HepG2 (cell line): ENCODE results near the gene DHH.

Experiments
- BRD4 ChIP-seq: sonication (generic); formaldehyde crosslinking; IDR thresholded peaks from 2 replicates; pipeline ENCODE4 v1.4.0; 2020; ENCODE audit warnings: missing genetic modification reagents
- HDAC1 ChIP-seq: sonication (generic); formaldehyde crosslinking; IDR thresholded peaks from 2 replicates; pipeline ENCODE4 v1.5.1; 2020; ENCODE audit warnings: mild to moderate bottlenecking, missing genetic modification reagents
- JUNB ChIP-seq: sonication (generic); formaldehyde crosslinking; IDR thresholded peaks from 2 replicates; pipeline ENCODE4 v1.8.0; 2022; ENCODE audit warnings: missing genetic modification reagents, mild to moderate bottlenecking, borderline replicate concordance
- TOPORS ChIP-seq: sonication (generic); formaldehyde crosslinking; IDR thresholded peaks from 2 replicates; pipeline ENCODE4 v1.8.0; 2023; ENCODE audit warnings: mild to moderate bottlenecking, missing genetic modification reagents
- ZNF263 ChIP-seq: sonication (generic); formaldehyde crosslinking; IDR thresholded peaks from 2 replicates; pipeline ENCODE4 v1.4.0; 2020; ENCODE audit warnings: missing genetic modification reagents
- ZNF605 ChIP-seq: sonication (generic); formaldehyde crosslinking; IDR thresholded peaks from 2 replicates; pipeline ENCODE4 v1.8.0; 2022; ENCODE audit warnings: mild to moderate bottlenecking, missing genetic modification reagents
- ZNF678 ChIP-seq: sonication (generic); formaldehyde crosslinking; IDR thresholded peaks from 2 replicates; pipeline ENCODE4 v1.4.0; 2020; ENCODE audit warnings: mild to moderate bottlenecking, missing genetic modification reagents
- TF ChIP-seq, protein P1 (sequence below): sonication (generic); formaldehyde crosslinking; IDR thresholded peaks from 2 replicates; pipeline ENCODE4 v1.5.0; 2020; ENCODE audit warnings: mild to moderate bottlenecking, missing genetic modification reagents, moderate library complexity
- TF ChIP-seq, protein P2 (sequence below), 2 experiments: IDR thresholded peaks; 2 replicates each; pipeline ENCODE4 v1.6.1; 2011 to 2012; ENCODE audit warnings: low read length in 2 of 2, borderline replicate concordance in 1 of 2, low read depth in 1 of 2, mild to moderate bottlenecking in 1 of 2, moderate library complexity in 1 of 2
- TF ChIP-seq, protein P3 (sequence below), 2 experiments: sonication (generic) in 1 of 2; formaldehyde crosslinking in 1 of 2; IDR thresholded peaks; 2 replicates each; pipeline versions ENCODE4 v1.5.1 to v1.6.1; 2011 to 2020; ENCODE audit warnings: borderline replicate concordance in 1 of 2, low read depth in 1 of 2, low read length in 1 of 2, mild to moderate bottlenecking in 1 of 2, missing genetic modification reagents in 1 of 2, moderate library complexity in 1 of 2

DNA sequence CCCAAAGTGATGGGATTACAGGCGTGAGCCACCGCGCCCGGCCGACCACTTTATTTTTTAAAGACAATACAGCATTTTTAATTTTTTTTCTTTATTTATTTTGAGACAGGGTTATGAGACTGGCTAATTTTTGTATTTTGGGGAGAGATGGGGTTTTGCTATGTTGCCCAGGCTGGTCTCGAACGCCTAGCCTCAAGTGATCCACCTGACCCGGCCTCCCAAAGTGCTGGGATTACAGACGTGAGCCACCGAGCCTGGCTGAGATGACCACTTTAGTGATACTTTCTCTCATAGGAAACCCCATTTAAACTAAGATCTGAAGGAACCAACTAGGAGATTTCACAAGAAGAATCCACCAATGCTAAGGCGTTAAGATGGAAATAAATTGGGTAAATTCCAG, 23.6 kb downstream of the DHH start:
- TF ChIP-seq ZNF263 (CRISPR knock-in tag) (no peak), BRD4 (CRISPR knock-in tag) (no peak), TOPORS (no peak), ZNF605 (CRISPR knock-in tag) (no peak), HDAC1 (no peak), ZNF678 (CRISPR knock-in tag) (no peak), JUNB (CRISPR knock-in tag) (no peak)
- TF ChIP-seq, protein P1, sequence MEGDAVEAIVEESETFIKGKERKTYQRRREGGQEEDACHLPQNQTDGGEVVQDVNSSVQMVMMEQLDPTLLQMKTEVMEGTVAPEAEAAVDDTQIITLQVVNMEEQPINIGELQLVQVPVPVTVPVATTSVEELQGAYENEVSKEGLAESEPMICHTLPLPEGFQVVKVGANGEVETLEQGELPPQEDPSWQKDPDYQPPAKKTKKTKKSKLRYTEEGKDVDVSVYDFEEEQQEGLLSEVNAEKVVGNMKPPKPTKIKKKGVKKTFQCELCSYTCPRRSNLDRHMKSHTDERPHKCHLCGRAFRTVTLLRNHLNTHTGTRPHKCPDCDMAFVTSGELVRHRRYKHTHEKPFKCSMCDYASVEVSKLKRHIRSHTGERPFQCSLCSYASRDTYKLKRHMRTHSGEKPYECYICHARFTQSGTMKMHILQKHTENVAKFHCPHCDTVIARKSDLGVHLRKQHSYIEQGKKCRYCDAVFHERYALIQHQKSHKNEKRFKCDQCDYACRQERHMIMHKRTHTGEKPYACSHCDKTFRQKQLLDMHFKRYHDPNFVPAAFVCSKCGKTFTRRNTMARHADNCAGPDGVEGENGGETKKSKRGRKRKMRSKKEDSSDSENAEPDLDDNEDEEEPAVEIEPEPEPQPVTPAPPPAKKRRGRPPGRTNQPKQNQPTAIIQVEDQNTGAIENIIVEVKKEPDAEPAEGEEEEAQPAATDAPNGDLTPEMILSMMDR, result no peak
- TF ChIP-seq, protein P2, sequence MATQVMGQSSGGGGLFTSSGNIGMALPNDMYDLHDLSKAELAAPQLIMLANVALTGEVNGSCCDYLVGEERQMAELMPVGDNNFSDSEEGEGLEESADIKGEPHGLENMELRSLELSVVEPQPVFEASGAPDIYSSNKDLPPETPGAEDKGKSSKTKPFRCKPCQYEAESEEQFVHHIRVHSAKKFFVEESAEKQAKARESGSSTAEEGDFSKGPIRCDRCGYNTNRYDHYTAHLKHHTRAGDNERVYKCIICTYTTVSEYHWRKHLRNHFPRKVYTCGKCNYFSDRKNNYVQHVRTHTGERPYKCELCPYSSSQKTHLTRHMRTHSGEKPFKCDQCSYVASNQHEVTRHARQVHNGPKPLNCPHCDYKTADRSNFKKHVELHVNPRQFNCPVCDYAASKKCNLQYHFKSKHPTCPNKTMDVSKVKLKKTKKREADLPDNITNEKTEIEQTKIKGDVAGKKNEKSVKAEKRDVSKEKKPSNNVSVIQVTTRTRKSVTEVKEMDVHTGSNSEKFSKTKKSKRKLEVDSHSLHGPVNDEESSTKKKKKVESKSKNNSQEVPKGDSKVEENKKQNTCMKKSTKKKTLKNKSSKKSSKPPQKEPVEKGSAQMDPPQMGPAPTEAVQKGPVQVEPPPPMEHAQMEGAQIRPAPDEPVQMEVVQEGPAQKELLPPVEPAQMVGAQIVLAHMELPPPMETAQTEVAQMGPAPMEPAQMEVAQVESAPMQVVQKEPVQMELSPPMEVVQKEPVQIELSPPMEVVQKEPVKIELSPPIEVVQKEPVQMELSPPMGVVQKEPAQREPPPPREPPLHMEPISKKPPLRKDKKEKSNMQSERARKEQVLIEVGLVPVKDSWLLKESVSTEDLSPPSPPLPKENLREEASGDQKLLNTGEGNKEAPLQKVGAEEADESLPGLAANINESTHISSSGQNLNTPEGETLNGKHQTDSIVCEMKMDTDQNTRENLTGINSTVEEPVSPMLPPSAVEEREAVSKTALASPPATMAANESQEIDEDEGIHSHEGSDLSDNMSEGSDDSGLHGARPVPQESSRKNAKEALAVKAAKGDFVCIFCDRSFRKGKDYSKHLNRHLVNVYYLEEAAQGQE (IDR thresholded peaks at IDR 0.05; ENCODE audit: borderline replicate concordance in 1 of 2, low read depth in 1 of 2, low read length in 2 of 2), result no peak
- TF ChIP-seq, protein P3, sequence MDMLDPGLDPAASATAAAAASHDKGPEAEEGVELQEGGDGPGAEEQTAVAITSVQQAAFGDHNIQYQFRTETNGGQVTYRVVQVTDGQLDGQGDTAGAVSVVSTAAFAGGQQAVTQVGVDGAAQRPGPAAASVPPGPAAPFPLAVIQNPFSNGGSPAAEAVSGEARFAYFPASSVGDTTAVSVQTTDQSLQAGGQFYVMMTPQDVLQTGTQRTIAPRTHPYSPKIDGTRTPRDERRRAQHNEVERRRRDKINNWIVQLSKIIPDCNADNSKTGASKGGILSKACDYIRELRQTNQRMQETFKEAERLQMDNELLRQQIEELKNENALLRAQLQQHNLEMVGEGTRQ (IDR thresholded peaks at IDR 0.05; ENCODE audit: low read depth, low read length), result no peak
- TF ChIP-seq, protein P3 (CRISPR knock-in tag; IDR thresholded peaks at IDR 0.05; ENCODE audit: borderline replicate concordance), result no peak
